Keratinocyte (primary cell): Measurements from ENCODE around the gene GUCA2A. TPM values are rescaled to one million over a fixed set of nuclear protein-coding genes. Genes with fewer than 3 reads are reported as not detected.
A peak's percentile ranks its signal among the peaks of the same experiment; 100 is the strongest.

ENCODE experiments used
- DNase-seq: peaks from one replicate; pipeline ENCODE4 v3.0.0-alpha.2; 2011; ENCODE audit warnings: low read depth, missing footprints, low spot score
- FAIRE-seq: peaks from 2 replicates; lab custom pipeline; 2011; peaks lifted over from hg19 to GRCh38; lab: Jason Lieb, UNC
- H2AFZ ChIP-seq: 2 replicates; pipeline ENCODE4 v1.6.0; 2012; ENCODE audit warnings: low read length, control low read depth, inconsistent platforms; ENCODE audit not compliant: control insufficient read depth
- H3K27ac ChIP-seq: 2 replicates; pipeline ENCODE4 v1.5.1; 2011; ENCODE audit warnings: low read length; ENCODE audit not compliant: control insufficient read depth, insufficient read depth
- H3K27me3 ChIP-seq: 3 replicates; pipeline ENCODE4 v1.6.0; 2011; ENCODE audit warnings: low read length; ENCODE audit not compliant: control insufficient read depth, insufficient read depth; ENCODE audit errors: extremely low read depth
- H3K36me3 ChIP-seq, 2 experiments: 2 replicates in 1 of 2; 3 replicates in 1 of 2; pipeline ENCODE4 v1.5.1; 2011; ENCODE audit warnings: low read length in 2 of 2, mild to moderate bottlenecking in 1 of 2; ENCODE audit not compliant: control insufficient read depth in 2 of 2, insufficient read depth in 2 of 2; ENCODE audit errors: extremely low read depth in 1 of 2
- H3K4me1 ChIP-seq: 3 replicates; pipeline ENCODE4 v1.5.1; 2011; ENCODE audit warnings: low read length; ENCODE audit not compliant: control insufficient read depth, insufficient read depth; ENCODE audit errors: extremely low read depth
- H3K4me2 ChIP-seq: 3 replicates; pipeline ENCODE4 v1.6.0; 2011; ENCODE audit warnings: low read depth, low read length; ENCODE audit not compliant: control insufficient read depth, insufficient read depth; ENCODE audit errors: extremely low read depth
- H3K4me3 ChIP-seq, 3 experiments: fragments of 200-600 bp in 1 of 3; sonication (generic) in 1 of 3; 2 replicates in 2 of 3; 3 replicates in 1 of 3; pipeline ENCODE4 v1.5.1; 2011 to 2016; ENCODE audit warnings: low read length in 3 of 3, mild to moderate bottlenecking in 3 of 3, control low read depth in 2 of 3, inconsistent platforms in 1 of 3, low read depth in 1 of 3, mixed read lengths in 1 of 3, mixed run types in 1 of 3, moderate library complexity in 1 of 3; ENCODE audit not compliant: control insufficient read depth in 2 of 3, insufficient read depth in 2 of 3; ENCODE audit errors: extremely low read depth in 1 of 3
- H3K79me2 ChIP-seq: 2 replicates; pipeline ENCODE4 v1.6.0; 2012; ENCODE audit warnings: low read length; ENCODE audit not compliant: control insufficient read depth, insufficient read depth
- H3K9ac ChIP-seq: 3 replicates; pipeline ENCODE4 v1.6.0; 2011; ENCODE audit warnings: low read length; ENCODE audit not compliant: control insufficient read depth, insufficient read depth; ENCODE audit errors: extremely low read depth
- H3K9me1 ChIP-seq: 3 replicates; pipeline ENCODE4 v1.6.0; 2011; ENCODE audit warnings: low read length; ENCODE audit not compliant: control insufficient read depth, insufficient read depth; ENCODE audit errors: extremely low read depth
- H3K9me3 ChIP-seq: 2 replicates; pipeline ENCODE4 v1.5.1; 2012; ENCODE audit warnings: low read depth, low read length; ENCODE audit not compliant: control insufficient read depth
- H4K20me1 ChIP-seq: 3 replicates; pipeline ENCODE4 v1.6.0; 2011; ENCODE audit warnings: low read length; ENCODE audit not compliant: control insufficient read depth, insufficient read depth; ENCODE audit errors: extremely low read depth
- CTCF ChIP-seq, 3 experiments: IDR thresholded peaks in 1 of 3; conservative IDR thresholded peaks in 1 of 3; optimal IDR thresholded peaks in 1 of 3; 2 replicates in 2 of 3; 3 replicates in 1 of 3; pipeline versions ENCODE3 to v1.5.1; 2011; ENCODE audit warnings: low read length in 3 of 3, mild to moderate bottlenecking in 3 of 3, moderate library complexity in 2 of 3, control low read depth in 1 of 3, inconsistent platforms in 1 of 3; ENCODE audit not compliant: insufficient read depth in 2 of 3; ENCODE audit errors: extremely low read depth in 1 of 3
- EZH2 ChIP-seq: IDR thresholded peaks from one replicate; pipeline ENCODE4 v1.6.1; 2012; ENCODE audit warnings: inconsistent platforms, mild to moderate bottlenecking, low read length, moderate library complexity
- dilution Hi-C: fragments of 300-500 bp; cut with MboI; formaldehyde crosslinking; loops from one replicate; pipeline ENCODE4 v1.7.0; 2020; ENCODE audit warnings: low sequenced_read_pairs; ENCODE audit not compliant: extremely low pct_ligation_motif_present
- polyA plus RNA-seq, 5 experiments: library from polyadenylated mRNA; depleted of rRNA in 3 of 5; stranded (reverse) in 3 of 5; stranded (forward) in 1 of 5; unstranded in 1 of 5; fragments of >200 nt; gene quantifications; 1 replicate in 1 of 5; 2 replicates in 3 of 5; 3 replicates in 1 of 5; pipeline versions ENCODE4 v1.2.1 to v1.2.3, GENCODE V29; 2011 to 2012; ENCODE audit warnings: missing spikeins in 2 of 5, low read depth in 1 of 5, low replicate concordance in 1 of 5

The GUCA2A gene
- polyA plus RNA-seq, 1 donor (not counting 4 experiments of a cell fraction or from before 2014, with no cell fraction given), result not detected

- FAIRE-seq (no peak), DNase-seq (no peak)
- no peak for TF ChIP-seq EZH2
- no peak for TF ChIP-seq CTCF (optimal IDR thresholded peaks at IDR 0.05 in 1 of 3, IDR thresholded peaks at IDR 0.05 in 1 of 3, conservative IDR thresholded peaks at IDR 0.05 in 1 of 3; ENCODE audit: extremely low read depth in 1 of 3, insufficient read depth in 2 of 3, low read length in 3 of 3)
- Histone ChIP-seq H3K79me2 (no peaks in the 10 kb centered on the region), H3K27me3 (peaks cover 6% of the 10 kb centered on the region), H3K9me3 (peaks cover 4% of the 10 kb centered on the region), H3K27ac (no peak overlapping the region), H3K36me3 (no peaks in the 10 kb centered on the region), H3K9ac (no peak overlapping the region), H3K4me3 (no peak overlapping the region), H2AFZ (no peak overlapping the region), H3K9me1 (no peaks in the 10 kb centered on the region), H3K4me2 (no peak overlapping the region), H3K4me1 (no peaks in the 10 kb centered on the region), H4K20me1 (no peaks in the 10 kb centered on the region)
- dilution Hi-C loops, result no loop called here
Measured at GRCh38 chr1:42158189-42158588, 6.4 kb downstream of the GUCA2A start.

- H3K9ac ChIP-seq, result no peak overlapping the region
- H3K27me3 ChIP-seq, result peaks cover 7% of the 10 kb centered on the region
- no peak overlapping the region for H2AFZ ChIP-seq
- no peaks in the 10 kb centered on the region for H3K9me1 ChIP-seq
- H3K9me3 ChIP-seq, result peaks cover 4% of the 10 kb centered on the region
- H4K20me1 ChIP-seq, result no peaks in the 10 kb centered on the region
- dilution Hi-C loops, result no loop called here
- H3K36me3 ChIP-seq, result no peaks in the 10 kb centered on the region
- no peak overlapping the region for H3K27ac ChIP-seq
- H3K4me2 ChIP-seq, result no peak overlapping the region
- DNase-seq (no peak), FAIRE-seq (no peak)
- no peaks in the 10 kb centered on the region for H3K79me2 ChIP-seq
- no peaks in the 10 kb centered on the region for H3K4me1 ChIP-seq
- TF ChIP-seq EZH2 (no peak), CTCF (optimal IDR thresholded peaks at IDR 0.05 in 1 of 3, IDR thresholded peaks at IDR 0.05 in 1 of 3, conservative IDR thresholded peaks at IDR 0.05 in 1 of 3; ENCODE audit: extremely low read depth in 1 of 3, insufficient read depth in 2 of 3, low read length in 3 of 3) (peak in 1 of 3 experiments; percentile 31)
- H3K4me3 ChIP-seq, result no peak overlapping the region
Measured at GRCh38 chr1:42157667-42158066, 6.9 kb downstream of the GUCA2A start.
